Neural crest cell (in vitro differentiated cells): ENCODE results near the gene POLQ. TPM values are rescaled to one million over a fixed set of nuclear protein-coding genes. Genes with fewer than 3 reads are reported as not detected.
"Not testable (repeated sequence)": the region's sequence is repeated elsewhere in the genome, so short reads cannot be mapped to it uniquely, and the experiment has no call there.

Source experiments
- DNase-seq: peaks from one replicate; pipeline ENCODE4 v3.0.0; 2021; ENCODE audit warnings: low read depth, mixed read lengths, low spot score
- H3K27ac Mint-ChIP-seq: one replicate; pipeline ENCODE4 v1.8.0; 2021; ENCODE audit warnings: mild to moderate bottlenecking, mixed read lengths; ENCODE audit not compliant: unreplicated experiment
- H3K27me3 Mint-ChIP-seq: 2 replicates; pipeline ENCODE4 v1.8.0; 2021; ENCODE audit warnings: low read depth, mild to moderate bottlenecking, mixed read lengths
- H3K36me3 Mint-ChIP-seq: 2 replicates; pipeline ENCODE4 v1.8.0; 2021; ENCODE audit warnings: low read depth, mild to moderate bottlenecking, mixed read lengths
- H3K4me1 Mint-ChIP-seq: 2 replicates; pipeline ENCODE4 v1.8.0; 2021; ENCODE audit warnings: mixed read lengths
- H3K4me3 Mint-ChIP-seq: one replicate; pipeline ENCODE4 v1.8.0; 2021; ENCODE audit warnings: mild to moderate bottlenecking, mixed read lengths
- H3K9me3 Mint-ChIP-seq: 2 replicates; pipeline ENCODE4 v1.8.0; 2021; ENCODE audit warnings: mixed read lengths
- CTCF ChIP-seq: fragments of 200-600 bp; sonication (generic); conservative IDR thresholded peaks from 2 replicates; pipeline ENCODE4 v1.5.0; 2021; ENCODE audit warnings: antibody characterized with exemption, mild to moderate bottlenecking
- total RNA-seq: library from RNA; stranded (reverse); gene quantifications from 2 replicates; pipeline ENCODE4 v1.2.1, GENCODE V29; 2021

Gene POLQ
- total RNA-seq, 1 donor from 2014 or later: 17.8 TPM

- no peaks in the 10 kb centered on the region for H3K9me3 Mint-ChIP-seq
- no peak overlapping the region for H3K27ac Mint-ChIP-seq
- H3K36me3 Mint-ChIP-seq: peaks cover 28% of the 10 kb centered on the region
- peaks cover 5% of the 10 kb centered on the region for H3K4me1 Mint-ChIP-seq
- no peak overlapping the region for H3K4me3 Mint-ChIP-seq
- H3K27me3 Mint-ChIP-seq: no peaks in the 10 kb centered on the region
- no peak for TF ChIP-seq CTCF
- no peak for DNase-seq
Observed at GRCh38 chr3:121463745-121464144, 82.0 kb downstream of the POLQ start.

GRCh38 chr3:121462565-121462964 is 83.2 kb downstream of the POLQ start:
- Mint-ChIP-seq H3K4me3 (no peak overlapping the region), H3K27ac (no peak overlapping the region), H3K36me3 (peaks cover 32% of the 10 kb centered on the region), H3K9me3 (no peaks in the 10 kb centered on the region), H3K27me3 (no peaks in the 10 kb centered on the region), H3K4me1 (peaks cover 5% of the 10 kb centered on the region)
- no peak for TF ChIP-seq CTCF
- no peak for DNase-seq

GRCh38 chr3:121451752-121452151 is 94.0 kb downstream of the POLQ start:
- peaks cover 62% of the 10 kb centered on the region for H3K36me3 Mint-ChIP-seq
- H3K9me3 Mint-ChIP-seq, DNase-seq, H3K4me1 Mint-ChIP-seq, H3K27me3 Mint-ChIP-seq, H3K27ac Mint-ChIP-seq, H3K4me3 Mint-ChIP-seq: not testable (repeated sequence)

- no peak overlapping the region for H3K27ac Mint-ChIP-seq
- H3K4me3 Mint-ChIP-seq: no peak overlapping the region
- no peak for DNase-seq
- H3K36me3 Mint-ChIP-seq: peaks cover 46% of the 10 kb centered on the region
- peaks cover 8% of the 10 kb centered on the region for H3K9me3 Mint-ChIP-seq
- no peaks in the 10 kb centered on the region for H3K4me1 Mint-ChIP-seq
- H3K27me3 Mint-ChIP-seq: no peaks in the 10 kb centered on the region
- no peak for TF ChIP-seq CTCF
Observed at GRCh38 chr3:121443456-121443855, 102.3 kb downstream of the POLQ start.

GRCh38 chr3:121436641-121437040 is 109.1 kb downstream of the POLQ start:
- H3K4me3 Mint-ChIP-seq: no peak overlapping the region
- no peaks in the 10 kb centered on the region for H3K9me3 Mint-ChIP-seq
- H3K36me3 Mint-ChIP-seq: peaks cover 16% of the 10 kb centered on the region
- H3K4me1 Mint-ChIP-seq: no peaks in the 10 kb centered on the region
- TF ChIP-seq CTCF: no peak
- no peaks in the 10 kb centered on the region for H3K27me3 Mint-ChIP-seq
- H3K27ac Mint-ChIP-seq: no peak overlapping the region
- no peak for DNase-seq

GRCh38 chr3:121436074-121436473 is 109.7 kb downstream of the POLQ start:
- H3K4me1 Mint-ChIP-seq: no peaks in the 10 kb centered on the region
- no peak for TF ChIP-seq CTCF
- no peak for DNase-seq
- H3K4me3 Mint-ChIP-seq: no peak overlapping the region
- no peak overlapping the region for H3K27ac Mint-ChIP-seq
- H3K27me3 Mint-ChIP-seq: no peaks in the 10 kb centered on the region
- H3K36me3 Mint-ChIP-seq: peaks cover 16% of the 10 kb centered on the region
- no peaks in the 10 kb centered on the region for H3K9me3 Mint-ChIP-seq
